ENCODE results near the gene UBE2D2. TPM values are rescaled to one million over a fixed set of nuclear protein-coding genes. Genes with fewer than 3 reads are reported as not detected.

Gene UBE2D2
- total and polyA plus RNA-seq, 2 of the 13 experiments (the other 11 are each of a cell fraction or from before 2014, with no cell fraction given): 79.1 to 109 TPM

GRCh38 chr5:139551191-139551889 is 9.8 kb upstream of the UBE2D2 start:
- Histone ChIP-seq H4K20me1 (ENCODE audit: insufficient read depth, low read length) (no peaks in the 10 kb centered on the region), H3K79me2 (ENCODE audit: insufficient read depth, low read length) (no peaks in the 10 kb centered on the region), H3K9ac (ENCODE audit: insufficient read depth, low read depth, low read length) (no peak overlapping the region), H3K4me2 (ENCODE audit: low read depth, low read length) (no peak overlapping the region), H3K36me3 (replicated peaks in 1 of 2; ENCODE audit: control insufficient read depth in 1 of 2, insufficient read depth in 2 of 2, low read length in 2 of 2) (no peaks in the 10 kb centered on the region), H3K27me3 (ENCODE audit: control insufficient read depth in 1 of 2, insufficient read depth in 2 of 2, low read length in 2 of 2) (no peaks in the 10 kb centered on the region), H2AFZ (ENCODE audit: low read length) (no peak overlapping the region), H3K4me1 (ENCODE audit: insufficient read depth, low read length) (peaks cover 36% of the 10 kb centered on the region), H3K27ac (ENCODE audit: extremely low read length, insufficient read depth, low read length) (peak overlapping the region; percentile 1), H3K9me3 (ENCODE audit: low read length) (no peaks in the 10 kb centered on the region), H3K4me3 (replicated peaks in 1 of 3; ENCODE audit: insufficient read depth in 1 of 3, low read depth in 2 of 3, low read length in 3 of 3) (no peak overlapping the region)
- in situ Hi-C loops (cut with HindIII; ENCODE audit: extremely low pct_ligation_motif_present, low pct_unique_long_range_greater_than_20kb): no loop called here
- intact Hi-C loops (cut with micrococcal nuclease; ENCODE audit: unreplicated experiment): loop anchor here (1.0 kb wide), 1 partner anchor 30 kb away; no protein-coding TSS in a partner anchor
- ATAC-seq (peak; percentile 33; the same call in 2 of the 3 replicates), FAIRE-seq (no peak), DNase-seq (ENCODE audit: low spot score) (no peak)
- WGBS (ENCODE audit: low lambda C conversion rate): 49% methylated on average over 2 of the region's 2 CpGs
- CTCF ChIA-PET (ENCODE audit: low intra/inter-chr PET ratio, low total read pairs): no interaction called here
- 0 out of 2 replicates have a peak, but pooled peaks have one; percentile 19 for TF ChIP-seq GATAD2A (CRISPR knock-in tag; IDR thresholded peaks at IDR 0.05)
- TF ChIP-seq BRD4 (CRISPR knock-in tag; IDR thresholded peaks at IDR 0.05): no peak
- no peak for TF ChIP-seq THYN1 (CRISPR knock-in tag; IDR thresholded peaks at IDR 0.05; ENCODE audit: borderline replicate concordance, low read depth)
- no peak for TF ChIP-seq RFX3 (CRISPR knock-in tag; IDR thresholded peaks at IDR 0.05)
- no peak for TF ChIP-seq ZNF30 (CRISPR knock-in tag; IDR thresholded peaks at IDR 0.05)
- TF ChIP-seq ZFP62 (CRISPR knock-in tag; IDR thresholded peaks at IDR 0.05): no peak
- 0 out of 2 replicates have a peak, but pooled peaks have one; percentile 9 for TF ChIP-seq CEBPB (IDR thresholded peaks at IDR 0.05; ENCODE audit: borderline replicate concordance, low read depth, low read length)
- no peak for TF ChIP-seq ATF7 (IDR thresholded peaks at IDR 0.05)
- TF ChIP-seq ATF7 (CRISPR knock-in tag; IDR thresholded peaks at IDR 0.05): no peak
- TF ChIP-seq ZNF567 (CRISPR knock-in tag; IDR thresholded peaks at IDR 0.05; ENCODE audit: borderline replicate concordance): no peak
- TF ChIP-seq, protein P1, sequence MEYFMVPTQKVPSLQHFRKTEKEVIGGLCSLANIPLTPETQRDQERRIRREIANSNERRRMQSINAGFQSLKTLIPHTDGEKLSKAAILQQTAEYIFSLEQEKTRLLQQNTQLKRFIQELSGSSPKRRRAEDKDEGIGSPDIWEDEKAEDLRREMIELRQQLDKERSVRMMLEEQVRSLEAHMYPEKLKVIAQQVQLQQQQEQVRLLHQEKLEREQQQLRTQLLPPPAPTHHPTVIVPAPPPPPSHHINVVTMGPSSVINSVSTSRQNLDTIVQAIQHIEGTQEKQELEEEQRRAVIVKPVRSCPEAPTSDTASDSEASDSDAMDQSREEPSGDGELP (IDR thresholded peaks at IDR 0.05; ENCODE audit: borderline replicate concordance, low read depth): no peak
- TF ChIP-seq NCOR1 (IDR thresholded peaks at IDR 0.05; ENCODE audit: borderline replicate concordance, low read length): no peak
- TF ChIP-seq AGO1 (IDR thresholded peaks at IDR 0.05; ENCODE audit: low read depth, low read length, poor library complexity, severe bottlenecking): no peak
- TF ChIP-seq TFE3 (CRISPR knock-in tag; IDR thresholded peaks at IDR 0.05): no peak
- peak; percentile 20; the same call in 1 of the 2 replicates for TF ChIP-seq POLR2AphosphoS5 (IDR thresholded peaks at IDR 0.05; ENCODE audit: low read depth, low read length)
- peak; percentile 30; the same call in 1 of the 2 replicates for TF ChIP-seq CEBPG (CRISPR knock-in tag; IDR thresholded peaks at IDR 0.05)
- no TSS peak for BruUV-seq (replicated peaks)
- POLR2A ChIA-PET: interaction anchor here (1.5 to 4.4 kb wide), 2 partner anchors 10 to 24 kb away, joined by 3 to 45 read pairs; partner anchors contain the start of gene UBE2D2
